ENCODE data around the gene KCND3.

GRCh38 chr1:112021263-112021662 lies 31.8 kb upstream of the KCND3 start:
- TF ChIP-seq CTCF (IDR thresholded peaks at IDR 0.05; ENCODE audit: low read depth, low read length, poor library complexity, severe bottlenecking) (no peak), EZH2phosphoT487 (IDR thresholded peaks at IDR 0.05; ENCODE audit: borderline replicate concordance, low read length) (no peak)
